ENCODE data around the gene IL12RB1. TPM values are rescaled to one million over a fixed set of nuclear protein-coding genes. Genes with fewer than 3 reads are reported as not detected.

The IL12RB1 gene
- total and polyA plus RNA-seq, 12 donors: 0.28 to 7.4 (median 1.8) TPM; not detected in 1

- no peaks in the 10 kb centered on the region for H3K9me3 ChIP-seq (replicated peaks in 1 of 3)
- no peaks in the 10 kb centered on the region for H3K27me3 ChIP-seq
- TF ChIP-seq POLR2A (IDR thresholded peaks at IDR 0.05) (no peak), CTCF (IDR thresholded peaks at IDR 0.05) (no peak)
- H3K36me3 ChIP-seq (replicated peaks in 1 of 2): no peaks in the 10 kb centered on the region
- H3K4me1 ChIP-seq (replicated peaks in 1 of 2): peaks cover 12 to 27% of the 10 kb centered on the region in 2 donors
- DNase-seq: no peak
- no peak overlapping the region for H3K4me3 ChIP-seq
- WGBS, 4 donors: 71 to 74% (median 73%) methylated on average over 15 to 18 of the region's 18 CpGs
- H3K27ac ChIP-seq: no peak overlapping the region
- intact Hi-C loops (cut with DNase I): no loop called here
These were observed 14.0 kb upstream of the IL12RB1 start for GRCh38 chr19:18100710-18101109.

DNA sequence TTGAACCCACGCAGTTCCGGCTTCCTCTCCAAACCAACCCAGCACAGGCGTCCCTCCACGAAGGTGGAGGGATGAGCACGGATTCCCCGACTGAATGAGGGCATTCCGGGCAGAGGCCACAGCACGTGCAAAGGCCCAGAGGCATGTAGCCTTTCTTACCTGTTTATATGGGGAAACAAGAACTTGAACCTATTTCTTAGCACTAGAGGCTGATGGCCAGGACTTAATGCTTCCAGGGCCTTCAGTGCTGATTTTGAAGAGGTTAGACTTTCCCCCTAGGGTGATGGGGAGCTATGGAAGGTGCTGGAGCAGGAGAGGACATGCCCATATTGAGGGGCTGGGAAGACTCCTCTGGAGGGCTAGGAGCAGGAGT, 12.9 kb upstream of the IL12RB1 start:
- H3K4me3 ChIP-seq: no peak overlapping the region
- H3K4me1 ChIP-seq (replicated peaks in 1 of 2): peaks cover 8 to 24% of the 10 kb centered on the region in 2 donors
- H3K36me3 ChIP-seq (replicated peaks in 1 of 2): no peaks in the 10 kb centered on the region
- H3K9me3 ChIP-seq (replicated peaks in 1 of 3): no peaks in the 10 kb centered on the region
- intact Hi-C loops (cut with DNase I): no loop called here
- TF ChIP-seq POLR2A (IDR thresholded peaks at IDR 0.05): no peak
- TF ChIP-seq CTCF (IDR thresholded peaks at IDR 0.05): no peak
- WGBS, 4 donors: 75 to 86% (median 78%) methylated on average over 8 of the region's 8 CpGs
- H3K27ac ChIP-seq: no peak overlapping the region
- no peak for DNase-seq
- no peaks in the 10 kb centered on the region for H3K27me3 ChIP-seq

DNA sequence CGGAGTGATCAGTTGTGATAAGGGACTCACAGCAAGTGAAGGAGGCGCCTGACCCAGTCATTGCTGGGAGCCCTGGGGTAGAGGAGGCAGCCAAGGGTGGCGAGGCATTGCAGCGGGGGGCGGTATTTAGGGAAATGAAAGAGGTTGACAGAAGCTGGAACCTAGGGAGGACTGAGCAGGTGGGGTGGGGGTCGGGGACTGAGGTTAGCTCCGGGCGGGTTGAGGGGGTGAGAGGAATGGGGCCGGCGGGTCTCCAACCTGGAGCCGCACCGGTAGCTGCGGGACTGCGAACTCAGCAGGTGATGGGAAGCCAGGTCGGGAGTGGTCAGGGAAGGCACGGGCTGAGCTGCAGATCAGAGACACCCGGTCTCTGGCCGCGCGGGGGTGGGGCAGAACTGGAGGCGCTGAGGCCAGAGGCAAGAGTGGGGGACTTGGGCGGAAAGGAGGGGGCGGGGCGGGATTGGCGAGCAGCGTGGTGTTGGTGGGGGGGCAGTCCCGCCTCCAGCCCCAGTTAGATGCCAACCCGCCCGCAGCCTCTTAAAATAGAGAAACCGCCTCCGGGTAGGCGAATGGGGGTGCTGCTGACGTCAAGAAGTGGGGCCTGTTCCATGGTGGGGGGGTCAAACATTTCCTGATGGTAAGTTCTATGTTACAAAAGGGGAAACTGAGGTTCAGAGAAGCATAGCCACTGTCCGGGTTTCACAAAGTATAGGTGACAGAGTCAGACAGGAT, 12.3 kb upstream of the IL12RB1 start:
- 13 to 20% (median 16%) methylated on average over 14 to 34 of the region's 34 CpGs for WGBS, 4 donors
- H3K27ac ChIP-seq: no peak overlapping the region
- no peaks in the 10 kb centered on the region for H3K27me3 ChIP-seq
- DNase-seq: peak in 2 of 7 donors; percentile 16 to 27
- peak overlapping the region in 1 of 4 donors; percentile 69 for H3K4me3 ChIP-seq
- no peaks in the 10 kb centered on the region for H3K9me3 ChIP-seq (replicated peaks in 1 of 3)
- intact Hi-C loops (cut with DNase I): no loop called here
- no peaks in the 10 kb centered on the region for H3K36me3 ChIP-seq (replicated peaks in 1 of 2)
- peaks cover 7 to 20% of the 10 kb centered on the region in 2 donors for H3K4me1 ChIP-seq (replicated peaks in 1 of 2)
- TF ChIP-seq CTCF (IDR thresholded peaks at IDR 0.05) (no peak), POLR2A (IDR thresholded peaks at IDR 0.05) (no peak)

DNA sequence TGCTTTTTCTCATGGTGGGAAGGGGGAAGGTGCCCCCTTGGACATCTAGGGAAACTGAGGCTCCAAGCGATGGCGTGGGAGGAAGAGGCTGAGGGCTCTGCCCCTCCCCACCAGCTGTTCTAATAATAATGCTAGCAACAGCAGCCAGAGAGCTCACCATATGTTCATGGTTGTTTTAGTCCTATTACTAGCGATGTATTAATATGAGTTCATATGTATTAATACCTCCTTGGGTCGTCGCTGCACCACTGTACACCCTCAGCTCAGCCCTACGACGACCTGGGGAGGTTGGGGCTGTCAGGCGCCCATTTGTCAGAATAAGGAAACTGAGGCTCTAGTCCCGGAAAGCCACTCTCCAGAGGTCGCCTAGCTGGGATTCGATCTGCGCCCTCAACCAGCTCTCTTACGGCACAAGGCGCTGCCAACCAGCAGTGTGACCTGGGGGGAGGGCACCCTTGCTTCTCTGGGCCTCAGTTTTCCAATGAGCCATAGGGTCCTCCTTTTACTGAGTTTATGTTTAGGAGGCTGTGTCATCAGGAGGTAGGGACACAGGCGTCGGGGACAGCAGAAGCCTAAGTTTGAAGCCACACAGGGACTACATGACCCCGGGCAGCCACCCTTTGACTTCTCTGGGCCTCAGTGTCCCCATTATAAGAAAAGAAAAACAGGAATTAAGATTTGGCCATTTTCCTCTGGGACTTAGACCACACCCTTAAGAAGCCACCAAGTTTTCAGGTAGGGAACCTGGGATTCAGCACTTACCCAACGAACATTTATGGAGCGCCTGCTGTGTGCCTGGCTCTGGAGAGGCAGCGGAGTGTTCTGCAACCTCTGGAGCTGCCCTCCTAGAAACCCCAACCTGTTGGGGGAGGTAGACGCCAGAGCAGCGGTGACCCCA, 11.5 kb upstream of the IL12RB1 start:
- 39 to 50% (median 41%) methylated on average over 11 to 22 of the region's 22 CpGs for WGBS, 4 donors
- intact Hi-C loops (cut with DNase I): no loop called here
- Histone ChIP-seq H3K36me3 (replicated peaks in 1 of 2) (no peaks in the 10 kb centered on the region), H3K9me3 (replicated peaks in 1 of 3) (no peaks in the 10 kb centered on the region), H3K4me3 (peak overlapping the region in 2 of 4 donors; percentile 43 to 69), H3K27me3 (no peaks in the 10 kb centered on the region), H3K4me1 (replicated peaks in 1 of 2) (peaks cover 7 to 16% of the 10 kb centered on the region in 2 donors), H3K27ac (no peak overlapping the region)
- DNase-seq: peak in 1 of 7 donors; percentile 22
- no peak for TF ChIP-seq POLR2A (IDR thresholded peaks at IDR 0.05)
- TF ChIP-seq CTCF (IDR thresholded peaks at IDR 0.05): no peak

All from adrenal gland (tissue), 12 donors.